Measurements from ENCODE around the gene GABPB2. TPM values are rescaled to one million over a fixed set of nuclear protein-coding genes. Genes with fewer than 3 reads are reported as not detected.
"Not testable (repeated sequence)": the region's sequence is repeated elsewhere in the genome, so short reads cannot be mapped to it uniquely, and the experiment has no call there.

Gene GABPB2
- polyA plus RNA-seq, 10 donors: 3.6 to 7.4 (median 5.7) TPM

DNA sequence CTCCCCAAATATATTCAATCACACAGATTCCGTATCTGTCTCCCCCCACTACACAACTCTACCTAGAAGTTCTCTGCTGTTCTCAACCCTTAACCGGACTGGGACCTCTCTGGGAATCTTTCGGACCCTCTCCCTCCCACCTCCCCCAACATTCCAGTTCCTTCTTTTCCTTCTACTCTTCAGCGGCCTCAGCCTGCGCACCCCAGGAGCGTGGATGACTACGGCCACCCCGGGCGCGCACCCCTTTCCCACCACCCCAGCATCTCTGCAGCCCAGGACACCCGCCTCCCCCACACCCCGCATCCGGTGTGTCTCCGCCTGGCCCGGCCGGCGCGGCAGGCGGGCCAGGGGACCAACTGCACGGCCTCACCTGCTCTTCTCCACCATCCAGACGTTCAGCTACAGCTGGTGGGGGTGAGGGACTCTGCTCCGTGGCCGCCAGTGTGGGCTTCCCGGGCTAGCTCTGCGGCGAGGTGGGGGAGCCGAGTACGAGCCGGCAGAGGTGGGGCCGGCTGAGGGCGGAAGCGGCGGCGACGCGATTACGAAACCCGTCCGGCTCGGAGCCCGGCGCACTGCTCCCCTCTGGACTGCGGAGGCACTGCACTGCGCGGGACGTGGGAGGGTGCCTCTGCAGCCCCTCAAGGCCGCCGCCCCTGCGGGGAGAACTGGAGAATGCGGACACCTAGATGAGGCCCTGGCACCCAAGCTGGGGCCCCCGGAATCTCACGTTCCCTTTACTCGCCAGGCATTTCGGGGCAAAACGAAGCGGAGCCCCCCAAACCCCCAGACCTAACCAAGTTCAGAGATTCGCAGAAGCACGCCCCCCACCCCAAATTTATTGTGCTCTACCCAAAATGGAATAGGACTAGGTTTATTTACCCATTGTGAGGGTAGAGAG is 11.2 kb upstream of the GABPB2 start, which contains the start of gene CDC42SE1:
Gene CDC42SE1 (minus strand): TSS at position 514 of the 898 bp plus-strand sequence. CDS start 3,892 bp downstream, outside the sequence.
- DNase-seq: peak; percentile 77 to 96 (median 91)

DNA sequence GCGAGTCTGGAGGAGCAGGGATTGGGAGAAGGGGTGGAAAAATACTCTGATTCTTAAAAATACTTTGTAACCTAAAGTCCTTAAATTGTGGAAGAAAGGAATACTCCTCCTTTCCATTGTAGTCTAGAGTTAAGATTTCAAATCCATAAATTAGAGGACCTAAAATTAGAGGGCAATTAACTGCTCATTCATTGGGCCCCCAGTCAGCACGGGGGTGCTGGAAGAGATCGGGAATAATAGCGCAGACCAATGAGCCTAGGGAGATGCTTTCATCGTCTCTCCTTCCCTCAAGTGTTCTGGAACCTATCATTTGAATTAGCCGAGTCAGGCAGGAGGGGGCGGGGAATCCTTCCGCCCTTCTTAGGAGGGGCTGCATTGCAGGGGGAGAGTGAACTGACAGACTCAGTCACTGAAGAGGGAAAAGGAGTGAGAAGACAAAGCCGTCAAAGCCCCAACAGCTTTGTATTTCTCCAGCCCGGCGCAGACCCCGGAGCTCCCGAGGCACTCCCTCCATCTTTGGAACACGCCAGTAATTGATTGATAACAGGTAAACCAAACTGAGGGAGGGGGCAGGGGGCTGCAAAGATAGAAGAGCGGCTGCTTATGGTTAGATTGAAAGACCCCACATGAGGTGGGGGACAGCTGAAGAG is 10.4 kb upstream of the GABPB2 start, which contains the start of gene MLLT11:
Gene MLLT11 (plus strand): TSS at position 391 of the 650 bp plus-strand sequence. CDS start 6,828 bp downstream, outside the sequence.
- DNase-seq: peak; percentile 77 to 94 (median 84)

DNA sequence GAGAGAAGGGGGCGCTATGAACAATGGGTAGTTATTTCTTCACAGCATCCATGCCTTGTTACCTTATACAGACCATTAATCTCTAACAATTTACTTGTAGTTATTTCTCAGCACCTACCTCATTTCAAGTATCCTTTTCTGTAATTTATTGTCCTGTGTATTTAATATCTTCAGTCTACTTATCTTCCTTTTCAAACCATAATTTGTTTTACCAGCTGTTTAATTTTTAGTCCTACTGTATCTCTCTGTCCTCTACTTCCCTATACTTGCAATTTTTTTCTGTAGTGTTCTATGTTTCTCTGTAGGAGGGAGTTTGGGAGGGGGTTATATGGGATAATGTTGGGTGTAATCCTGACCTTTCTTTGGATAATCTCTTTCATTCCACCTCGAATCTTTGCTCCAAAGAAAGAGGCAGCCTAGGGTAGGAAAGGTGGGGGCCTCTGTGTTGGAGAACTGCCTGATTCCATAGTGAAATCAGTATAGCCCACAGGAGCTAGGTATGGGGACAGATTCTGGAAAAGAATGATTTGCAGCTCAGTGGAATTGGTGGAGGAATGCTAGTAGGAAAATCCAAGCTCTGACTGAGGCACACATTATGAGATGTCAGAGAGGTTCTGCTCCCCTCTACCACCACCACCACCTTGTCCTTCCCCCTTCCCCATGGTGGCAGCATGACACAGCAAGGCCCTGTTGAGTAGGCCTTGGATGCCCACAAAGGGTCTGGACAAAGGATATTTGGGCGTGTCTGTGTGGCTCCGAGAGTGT is 9.7 kb upstream of the GABPB2 start:
- DNase-seq: peak in 1 of 3 donors; percentile 58

DNA sequence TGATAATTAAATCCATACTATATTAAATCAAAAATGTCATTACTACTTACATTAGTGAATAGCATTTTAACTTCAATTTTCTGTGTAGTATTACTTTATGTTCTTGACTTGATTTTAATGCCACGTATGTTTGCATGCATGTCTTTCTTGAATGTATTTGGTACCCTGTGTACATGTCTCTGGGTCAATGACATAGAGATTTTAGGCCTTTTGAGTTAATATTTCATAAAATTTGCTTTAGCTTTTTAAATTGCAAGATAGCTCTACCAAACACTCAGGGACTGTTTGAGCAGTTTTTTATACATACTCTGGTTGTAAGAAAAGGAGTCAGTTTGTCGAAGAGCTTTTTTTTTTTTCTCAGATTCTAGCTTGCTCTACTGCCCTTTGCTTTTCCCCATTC is 8.9 kb upstream of the GABPB2 start:
- no peak for DNase-seq

DNA sequence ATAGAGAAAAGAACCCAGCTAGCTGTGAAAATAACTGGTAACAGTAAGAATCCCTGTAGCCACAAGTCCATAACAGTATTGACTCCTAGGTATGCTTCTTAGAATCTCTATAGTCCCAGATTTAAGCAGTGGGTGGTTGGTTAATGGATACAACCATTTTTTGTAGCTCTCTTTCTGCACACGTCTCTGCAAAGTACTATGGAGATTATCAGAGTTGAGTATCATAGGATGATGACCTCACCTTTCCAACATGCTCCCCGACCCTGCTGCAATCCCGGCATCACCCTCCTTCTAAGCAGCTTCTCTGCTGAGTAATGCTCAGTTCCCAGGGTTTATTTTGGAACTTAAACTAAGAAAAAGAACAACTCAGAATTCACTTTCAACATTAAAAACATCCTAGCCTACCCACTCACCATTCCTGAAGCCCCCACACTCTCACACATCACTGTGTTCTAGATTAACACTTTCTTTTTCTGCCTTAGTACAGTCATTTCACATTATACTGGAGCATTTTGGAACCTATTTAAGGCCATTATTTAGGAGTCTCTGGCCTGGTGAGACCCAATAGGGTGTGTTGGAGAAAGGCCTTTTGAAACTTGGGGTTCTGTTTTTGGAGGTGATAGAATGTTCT is 7.7 kb upstream of the GABPB2 start:
- DNase-seq: no peak

DNA sequence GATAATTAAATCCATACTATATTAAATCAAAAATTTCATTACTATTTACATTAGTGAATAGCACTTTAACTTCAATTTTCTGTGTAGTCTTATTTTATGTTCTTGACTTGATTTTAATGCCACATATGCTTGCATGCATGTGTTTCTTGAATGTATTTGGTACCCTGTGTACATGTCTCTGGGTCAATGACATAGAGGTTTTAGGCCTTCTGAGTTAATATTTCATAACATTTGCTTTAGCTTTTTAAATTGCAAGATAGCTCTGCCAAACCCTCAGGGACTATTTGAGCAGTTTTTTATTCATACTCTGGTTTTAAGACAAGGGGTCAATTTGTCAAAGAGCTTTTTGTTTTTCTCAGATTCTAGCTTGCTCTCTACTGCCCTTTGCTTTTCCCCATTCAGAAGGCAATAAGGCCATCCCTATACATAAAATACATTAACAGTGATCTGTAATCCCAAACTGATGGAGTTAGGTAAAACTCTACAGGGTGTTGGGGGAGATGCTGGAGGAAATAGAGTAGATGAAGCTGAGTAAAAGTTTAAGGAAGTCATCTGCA is 5.4 kb upstream of the GABPB2 start:
- DNase-seq: no peak

DNA sequence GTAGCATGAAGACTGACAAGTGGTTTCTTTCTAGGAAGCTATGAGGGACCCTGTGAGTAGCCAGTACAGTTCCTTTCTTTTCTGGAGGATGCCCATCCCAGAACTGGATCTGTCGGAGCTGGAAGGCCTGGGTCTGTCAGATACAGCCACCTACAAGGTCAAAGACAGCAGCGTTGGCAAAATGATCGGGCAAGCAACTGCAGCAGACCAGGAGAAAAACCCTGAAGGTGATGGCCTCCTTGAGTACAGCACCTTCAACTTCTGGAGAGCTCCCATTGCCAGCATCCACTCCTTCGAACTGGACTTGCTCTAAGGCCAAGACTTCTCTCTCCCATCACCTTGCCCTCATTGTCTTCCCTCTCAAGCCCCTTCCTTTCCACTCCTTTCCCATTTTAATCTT is 3.4 kb upstream of the GABPB2 start:
- no peak for DNase-seq

DNA sequence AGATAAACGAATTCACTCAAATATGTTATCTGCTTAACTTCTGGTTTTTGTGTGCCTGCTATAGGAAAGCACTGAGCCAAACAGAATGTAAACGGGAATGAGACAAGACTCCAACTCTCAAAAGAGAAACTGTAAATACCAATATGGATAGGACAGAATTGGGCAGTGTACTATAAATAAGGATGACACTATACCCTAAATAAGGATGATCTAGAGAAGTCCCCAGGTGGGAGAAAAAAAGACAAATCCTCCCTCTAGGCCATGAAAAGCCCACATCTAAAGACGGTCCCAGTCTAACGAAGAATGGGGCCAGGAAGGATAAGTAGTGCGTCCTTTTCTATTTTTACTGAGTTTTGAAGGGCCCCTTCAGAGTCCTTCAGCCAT is 1.5 kb upstream of the GABPB2 start:
- DNase-seq: no peak

DNA sequence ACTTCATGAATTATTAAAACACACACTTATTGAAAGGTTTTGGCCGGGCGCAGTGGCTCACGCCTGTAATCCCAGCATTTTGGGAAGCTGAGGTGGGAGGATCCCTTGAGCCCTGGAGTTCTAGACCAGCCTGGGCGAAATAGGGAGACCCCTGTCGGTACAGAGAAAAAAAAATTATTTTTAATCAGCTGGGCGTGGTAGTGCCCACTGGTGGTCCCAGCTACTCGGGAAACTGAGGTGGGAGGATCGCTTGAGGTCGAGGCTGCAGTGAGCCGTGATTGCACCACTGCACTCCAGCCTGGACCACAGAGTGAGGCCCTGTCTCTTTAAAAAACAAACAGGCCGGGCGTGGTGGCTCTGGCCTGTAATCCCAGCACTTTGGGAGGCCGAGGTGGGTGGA is 1.7 kb downstream of the GABPB2 start:
- no peak for DNase-seq

DNA sequence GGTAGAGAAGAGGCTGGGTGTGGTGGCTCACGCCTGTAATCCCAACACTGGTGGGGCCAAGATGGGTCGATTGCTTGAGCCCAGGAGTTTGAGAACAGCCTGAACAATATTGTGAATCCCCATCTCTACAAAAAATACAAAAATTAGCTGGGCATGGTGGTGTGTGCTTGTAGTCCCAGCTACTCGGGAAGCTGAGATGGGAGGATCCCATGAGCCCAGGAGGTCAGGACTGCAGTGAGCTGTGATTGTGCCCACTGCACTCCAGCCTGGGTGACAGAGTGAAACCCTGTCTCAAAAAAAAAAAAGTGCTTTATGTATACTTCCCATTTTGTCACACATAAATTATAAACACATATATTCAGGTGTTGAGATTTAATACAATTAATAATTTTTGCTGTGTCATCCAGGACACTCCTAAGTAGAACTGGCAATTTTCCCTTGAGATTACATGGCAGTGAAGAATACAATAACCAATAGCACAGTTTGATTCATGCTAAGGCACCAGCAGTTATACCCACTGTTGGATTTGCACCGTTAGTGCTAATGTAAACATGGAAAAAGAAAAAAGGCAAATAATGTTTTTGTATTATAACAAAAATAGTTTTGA is 15.5 kb downstream of the GABPB2 start:
- DNase-seq: no peak

DNA sequence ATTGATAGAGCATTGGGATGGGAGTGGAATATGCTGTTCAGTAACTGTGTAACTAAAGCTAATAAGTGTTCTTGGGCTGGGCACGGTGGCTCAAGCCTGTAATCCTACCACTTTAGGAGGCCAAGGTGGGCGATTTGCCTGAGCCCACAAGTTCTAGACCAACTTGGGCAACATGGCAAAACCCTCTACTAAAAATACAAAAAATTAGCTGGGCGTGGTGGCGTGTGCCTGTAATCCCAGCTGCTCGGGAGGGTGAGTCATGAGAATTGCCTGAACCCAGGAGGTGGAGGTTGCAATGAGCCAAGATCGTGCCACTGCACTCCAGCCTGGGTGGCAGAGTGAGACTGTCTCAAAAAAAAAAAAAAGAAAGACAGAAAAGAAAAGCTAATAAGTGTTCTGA is 26.9 kb downstream of the GABPB2 start:
- DNase-seq: not testable (repeated sequence)

DNA sequence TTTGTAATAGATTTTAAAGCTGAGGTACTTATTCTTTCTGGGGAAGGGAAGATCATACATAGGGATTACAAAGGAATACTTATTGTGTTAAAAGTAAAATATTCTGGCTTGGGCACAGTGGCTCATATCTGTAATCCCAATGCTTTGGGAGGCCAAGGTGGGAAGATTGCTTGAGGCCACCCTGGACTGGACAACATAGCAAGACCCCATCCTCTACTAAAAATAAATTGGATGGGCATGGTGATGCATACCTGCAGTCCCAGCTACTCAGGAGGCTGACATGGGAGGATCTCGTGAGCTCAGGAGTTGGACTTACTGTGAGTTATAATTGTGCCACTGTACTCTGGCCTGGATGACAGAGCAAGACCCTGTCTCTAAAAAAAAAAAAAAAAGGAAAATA is 27.6 kb downstream of the GABPB2 start:
- no peak for DNase-seq

DNA sequence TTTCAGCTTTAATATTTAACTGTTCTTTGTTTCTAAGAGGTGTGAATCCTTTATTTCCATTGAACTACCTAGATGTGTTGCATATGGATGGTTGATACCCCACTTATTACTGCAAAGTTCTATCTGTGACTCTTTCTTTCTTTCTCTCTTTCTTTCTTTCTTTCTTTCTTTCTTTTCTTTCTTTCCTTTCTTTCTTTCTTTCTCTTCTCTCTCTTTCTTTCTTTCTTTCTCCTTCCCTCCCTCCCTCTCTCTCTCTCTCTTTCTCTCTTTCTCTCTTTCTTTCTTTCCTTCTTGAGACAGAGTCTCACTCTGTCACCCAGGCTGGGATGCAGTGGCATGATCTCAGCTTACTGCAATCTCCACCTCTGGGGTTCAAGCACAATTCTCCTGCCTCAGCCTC is 34.1 kb downstream of the GABPB2 start:
- no peak for DNase-seq

DNA sequence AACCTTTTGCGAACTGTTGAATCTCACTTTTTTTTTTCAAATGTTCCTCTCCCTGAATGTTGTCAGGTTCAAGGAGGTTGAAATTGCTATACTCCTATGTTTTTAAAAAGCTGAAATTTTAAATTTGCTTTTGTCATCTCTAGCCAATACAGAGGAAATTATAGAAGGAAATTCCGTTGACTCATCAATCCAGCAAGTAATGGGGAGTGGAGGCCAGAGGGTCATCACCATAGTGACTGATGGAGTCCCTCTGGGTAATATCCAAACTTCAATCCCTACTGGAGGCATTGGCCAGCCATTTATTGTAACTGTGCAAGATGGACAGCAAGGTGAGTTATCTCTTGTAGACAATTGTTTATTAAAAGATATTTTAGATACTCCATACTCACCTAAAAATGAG is 36.3 kb downstream of the GABPB2 start:
- no peak for DNase-seq

DNA sequence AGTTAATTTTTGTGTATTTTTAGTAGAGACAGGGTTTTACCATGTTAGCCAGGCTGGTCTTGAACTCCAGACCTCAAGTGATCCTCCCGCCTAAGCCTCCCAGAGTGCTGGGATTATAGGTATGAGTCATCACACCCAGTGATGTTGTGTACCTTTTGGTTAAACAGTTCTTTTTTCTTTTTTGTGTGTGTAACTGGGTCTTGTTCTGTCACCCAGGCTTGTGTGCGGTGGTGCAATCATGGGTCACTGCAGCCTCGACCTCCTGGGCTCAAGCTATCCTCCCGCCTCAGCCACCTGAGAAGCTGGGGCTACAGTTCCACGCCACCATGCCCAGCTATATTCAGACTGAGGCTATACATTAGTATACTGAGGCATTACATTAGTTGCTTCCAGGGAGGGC is 37.8 kb downstream of the GABPB2 start:
- no peak for DNase-seq

DNA sequence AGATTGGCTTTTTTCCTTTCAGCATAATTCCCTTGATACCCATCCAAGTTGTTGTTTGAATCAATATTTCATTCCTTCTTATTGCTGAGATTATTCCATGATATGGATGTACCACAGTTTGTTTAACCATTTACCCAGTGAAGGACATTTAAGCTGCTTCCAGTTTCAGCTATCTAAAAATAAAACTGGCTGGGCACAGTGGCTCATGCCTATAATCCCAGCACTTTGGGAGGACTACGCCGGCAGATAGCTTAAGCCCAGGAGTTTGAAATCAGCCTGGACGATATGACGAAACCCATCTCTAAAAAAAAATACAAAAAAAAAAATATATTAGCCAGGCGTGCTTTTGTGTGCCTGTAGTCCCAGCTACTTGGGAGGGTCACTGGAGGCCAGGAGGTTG is 43.3 kb downstream of the GABPB2 start:
- no peak for DNase-seq

DNA sequence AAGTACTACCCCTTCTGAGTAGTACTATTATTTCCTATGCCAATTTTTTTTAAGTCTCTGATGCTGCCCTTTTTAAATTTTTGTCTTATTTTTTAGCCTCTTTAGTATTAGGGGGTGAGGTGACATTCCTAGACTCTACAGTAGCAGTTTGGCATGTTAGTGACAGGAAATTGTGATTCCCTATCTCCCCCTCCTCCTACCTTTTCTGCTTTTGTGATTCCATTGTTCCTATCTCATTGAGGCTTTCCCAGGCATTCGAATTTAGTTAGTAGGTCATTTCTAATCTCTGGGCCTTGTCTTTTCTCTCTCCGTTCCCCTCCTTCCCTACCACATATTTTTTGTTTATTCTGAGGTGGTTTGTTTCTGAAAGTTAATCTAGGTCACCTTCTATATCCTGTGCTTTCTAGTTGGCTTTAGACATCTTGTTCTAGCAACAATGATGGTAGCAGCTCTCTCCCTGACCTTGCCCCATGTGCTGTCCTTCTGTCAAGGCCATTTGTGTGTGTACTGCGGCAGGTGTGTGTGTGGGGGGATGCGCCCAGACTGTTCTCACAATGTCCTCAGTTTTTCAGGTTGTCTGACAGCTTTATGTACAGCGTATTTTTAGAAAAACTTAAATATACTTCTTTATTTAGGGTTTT is 54.3 kb downstream of the GABPB2 start:
- no peak for DNase-seq

DNA sequence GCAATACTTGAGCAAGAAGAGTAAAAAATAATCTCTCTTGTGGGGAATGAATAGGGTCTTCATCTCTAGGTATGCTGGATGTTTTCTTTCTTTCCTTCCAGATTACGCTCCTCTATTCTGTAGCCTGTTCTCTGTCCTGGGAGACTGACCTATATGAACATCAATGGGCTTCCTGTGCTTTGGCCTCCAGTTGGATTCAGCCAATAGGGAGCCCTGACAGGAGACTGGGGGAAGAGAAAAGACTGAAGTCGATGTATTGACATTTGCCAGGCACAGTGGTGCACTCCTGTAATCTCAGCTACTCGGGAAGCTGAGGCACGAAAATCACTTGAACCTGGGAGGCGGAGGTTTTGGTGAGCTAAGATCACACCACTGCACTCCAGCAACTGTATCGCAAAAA is 58.2 kb downstream of the GABPB2 start:
- DNase-seq: no peak

DNA sequence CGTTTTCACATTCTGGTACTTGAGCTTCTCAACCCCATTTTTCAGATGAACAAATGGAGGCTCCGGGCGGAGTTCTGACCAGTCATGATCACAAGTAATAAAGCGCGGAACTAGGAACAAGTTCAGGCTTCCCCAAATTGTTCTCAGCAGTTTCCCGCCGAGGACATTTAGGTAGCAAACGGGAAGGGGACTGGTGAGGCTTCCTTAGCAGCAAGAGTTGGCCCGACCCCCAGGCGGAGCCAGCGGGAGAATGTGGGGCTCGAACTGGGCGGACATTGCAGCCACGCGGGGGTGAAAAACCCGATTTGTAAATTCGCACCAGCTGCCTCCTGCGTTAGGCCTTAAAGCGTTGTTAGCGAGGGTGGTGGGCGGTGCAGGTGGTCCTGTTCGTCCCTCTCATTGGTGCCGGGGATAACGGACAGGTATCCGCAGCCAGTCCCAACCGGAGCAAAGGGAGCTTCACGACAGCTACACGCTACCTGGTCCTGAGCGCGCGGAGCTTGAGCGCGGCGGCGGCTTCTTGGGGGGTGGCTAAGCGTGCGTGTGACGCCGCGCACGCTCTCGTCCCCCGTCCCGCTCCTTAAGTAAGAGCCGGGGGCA is 60.5 kb downstream of the GABPB2 start:
- peak; percentile 89 to 95 (median 90) for DNase-seq

All from muscle of back (tissue), 11 donors.